ENCODE results near the gene SARM1.

Gene SARM1

DNA sequence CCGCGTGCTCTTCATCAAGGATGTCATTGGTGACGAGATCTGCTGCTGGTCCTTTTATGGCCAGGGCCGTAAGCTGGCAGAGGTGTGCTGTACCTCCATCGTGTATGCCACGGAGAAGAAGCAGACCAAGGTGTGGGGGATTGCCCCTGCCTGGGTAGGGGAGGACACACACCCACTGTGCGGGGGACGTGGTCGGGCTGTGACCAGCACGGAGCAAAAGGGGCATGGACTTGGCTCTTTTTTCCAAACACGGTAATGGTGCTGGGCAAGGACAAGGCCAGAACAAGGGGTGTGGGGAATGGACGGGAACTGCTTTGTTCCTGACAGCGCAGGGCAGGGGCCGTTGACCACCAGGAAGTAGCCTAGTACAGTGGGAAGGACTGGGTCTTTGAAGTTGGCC, 29.2 kb upstream of the SARM1 start:
- TF ChIP-seq CTCF (conservative IDR thresholded peaks at IDR 0.05; ENCODE audit: low read depth, low read length), result no peak
- DNase-seq (ENCODE audit: low read depth), result no peak

GRCh38 chr17:28343491-28343932, 28.0 kb upstream of the SARM1 start:
- DNase-seq (ENCODE audit: low read depth), result no peak
- TF ChIP-seq CTCF (conservative IDR thresholded peaks at IDR 0.05; ENCODE audit: low read depth, low read length), result no peak
- H3K4me3 ChIP-seq (ENCODE audit: low read length), result no peak overlapping the region

More for the DNA sequence above, 29.2 kb upstream of the SARM1 start:
- no peak overlapping the region for H3K4me3 ChIP-seq (ENCODE audit: low read length)

GRCh38 chr17:28344011-28344410, 27.5 kb upstream of the SARM1 start:
- H3K4me3 ChIP-seq (ENCODE audit: low read length), result no peak overlapping the region
- TF ChIP-seq CTCF (conservative IDR thresholded peaks at IDR 0.05; ENCODE audit: low read depth, low read length), result no peak
- no peak for DNase-seq (ENCODE audit: low read depth)

DNA sequence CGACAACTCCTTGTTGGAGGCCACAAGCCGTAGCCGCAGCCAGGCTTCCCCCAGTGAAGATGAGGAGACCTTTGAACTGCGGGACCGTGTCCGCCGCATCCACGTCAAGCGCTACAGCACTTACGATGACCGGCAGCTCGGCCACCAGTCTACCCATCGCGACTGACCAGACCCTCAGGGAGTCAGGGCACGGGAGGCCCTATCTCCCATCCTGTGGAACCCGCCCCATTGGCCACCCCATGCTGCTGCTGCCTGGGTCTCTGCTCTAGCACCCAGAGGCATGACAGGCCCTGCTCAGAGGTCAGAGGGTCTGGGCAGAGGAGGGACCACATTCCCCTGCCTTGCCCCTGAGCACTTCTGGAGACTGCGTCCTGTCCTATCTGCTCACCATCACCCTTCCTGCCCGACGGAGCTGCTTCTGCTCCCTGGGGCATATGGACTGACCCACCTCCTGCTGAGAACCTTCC, 27.0 kb upstream of the SARM1 start:
- DNase-seq (ENCODE audit: low read depth), result no peak
- TF ChIP-seq CTCF (conservative IDR thresholded peaks at IDR 0.05; ENCODE audit: low read depth, low read length), result no peak
- H3K4me3 ChIP-seq (ENCODE audit: low read length), result no peak overlapping the region

DNA sequence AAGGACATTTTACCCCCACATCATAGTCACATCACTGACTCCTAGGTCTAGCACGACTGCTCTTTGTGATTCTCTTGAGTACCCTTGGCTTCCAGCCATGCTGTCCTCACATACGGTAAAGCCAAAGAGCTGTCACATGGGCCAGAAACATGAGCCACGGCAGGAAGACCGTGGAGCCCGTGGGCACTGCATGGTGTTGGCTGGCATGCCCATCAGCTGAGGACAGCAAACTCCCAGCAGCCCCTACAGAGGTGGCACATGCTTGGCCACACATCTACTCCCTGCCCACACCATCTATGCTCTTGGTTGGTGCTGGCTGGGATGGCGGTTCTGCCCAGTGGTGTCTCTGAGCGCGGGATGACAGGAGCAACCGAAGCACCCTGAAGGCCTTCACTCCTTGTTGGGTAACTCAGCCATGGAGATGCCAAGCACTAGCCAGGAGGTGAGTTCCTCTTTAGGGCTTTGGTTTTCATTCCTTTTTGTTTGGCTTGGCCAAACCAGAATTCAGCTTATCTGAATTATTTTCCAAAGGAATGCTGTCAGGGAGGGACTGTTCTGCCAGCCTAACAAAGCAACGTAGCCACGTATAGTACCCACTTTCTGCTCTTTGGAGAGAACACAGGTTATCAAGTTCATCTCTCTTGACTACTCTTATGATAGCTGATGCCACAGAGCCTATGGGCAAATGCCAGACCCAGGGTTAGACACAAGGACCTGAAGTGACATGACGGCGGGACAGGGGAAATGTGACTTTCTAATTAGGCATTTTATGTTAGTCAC, 25.9 kb upstream of the SARM1 start:
- no peak overlapping the region for H3K4me3 ChIP-seq (ENCODE audit: low read length)
- no peak for TF ChIP-seq CTCF (conservative IDR thresholded peaks at IDR 0.05; ENCODE audit: low read depth, low read length)
- no peak for DNase-seq (ENCODE audit: low read depth)

- TF ChIP-seq CTCF (conservative IDR thresholded peaks at IDR 0.05; ENCODE audit: low read depth, low read length), result no peak
- no peak overlapping the region for H3K4me3 ChIP-seq (ENCODE audit: low read length)
- no peak for DNase-seq (ENCODE audit: low read depth)
These were observed 25.3 kb upstream of the SARM1 start for GRCh38 chr17:28346199-28346580.

GRCh38 chr17:28346746-28347246, 24.7 kb upstream of the SARM1 start:
- no peak overlapping the region for H3K4me3 ChIP-seq (ENCODE audit: low read length)
- TF ChIP-seq CTCF (conservative IDR thresholded peaks at IDR 0.05; ENCODE audit: low read depth, low read length), result peak; percentile 48
- DNase-seq (ENCODE audit: low read depth), result no peak

All from retinal pigment epithelial cell (primary cell).